Measurements from ENCODE around the gene MGMT.

DNA sequence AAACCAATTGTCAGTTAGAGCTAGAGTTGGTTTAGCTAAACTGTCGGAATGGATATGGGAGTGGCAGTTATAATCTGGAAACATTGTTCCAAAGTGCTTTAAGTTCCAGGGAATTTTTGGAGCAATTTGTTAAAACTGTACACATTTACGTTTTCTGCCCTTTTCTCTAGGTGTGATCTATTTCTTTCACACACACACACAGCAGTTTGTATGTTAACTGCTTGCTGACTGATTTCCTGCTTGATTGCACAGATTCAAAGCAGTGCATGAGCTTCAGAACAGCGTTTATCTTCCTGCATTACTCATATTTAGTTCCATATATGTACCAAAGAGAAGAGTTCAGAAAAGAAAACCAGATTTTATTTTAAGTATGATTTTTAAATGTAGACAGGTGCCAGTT lies 57.9 kb downstream of the MGMT start:
- TF ChIP-seq, protein P1, sequence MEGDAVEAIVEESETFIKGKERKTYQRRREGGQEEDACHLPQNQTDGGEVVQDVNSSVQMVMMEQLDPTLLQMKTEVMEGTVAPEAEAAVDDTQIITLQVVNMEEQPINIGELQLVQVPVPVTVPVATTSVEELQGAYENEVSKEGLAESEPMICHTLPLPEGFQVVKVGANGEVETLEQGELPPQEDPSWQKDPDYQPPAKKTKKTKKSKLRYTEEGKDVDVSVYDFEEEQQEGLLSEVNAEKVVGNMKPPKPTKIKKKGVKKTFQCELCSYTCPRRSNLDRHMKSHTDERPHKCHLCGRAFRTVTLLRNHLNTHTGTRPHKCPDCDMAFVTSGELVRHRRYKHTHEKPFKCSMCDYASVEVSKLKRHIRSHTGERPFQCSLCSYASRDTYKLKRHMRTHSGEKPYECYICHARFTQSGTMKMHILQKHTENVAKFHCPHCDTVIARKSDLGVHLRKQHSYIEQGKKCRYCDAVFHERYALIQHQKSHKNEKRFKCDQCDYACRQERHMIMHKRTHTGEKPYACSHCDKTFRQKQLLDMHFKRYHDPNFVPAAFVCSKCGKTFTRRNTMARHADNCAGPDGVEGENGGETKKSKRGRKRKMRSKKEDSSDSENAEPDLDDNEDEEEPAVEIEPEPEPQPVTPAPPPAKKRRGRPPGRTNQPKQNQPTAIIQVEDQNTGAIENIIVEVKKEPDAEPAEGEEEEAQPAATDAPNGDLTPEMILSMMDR (IDR thresholded peaks at IDR 0.05) = no peak
- TF ChIP-seq ZFX (IDR thresholded peaks at IDR 0.05; ENCODE audit: borderline replicate concordance) = no peak

All from 22Rv1 (cell line).